ENCODE data around the gene TMEM248. TPM values are rescaled to one million over a fixed set of nuclear protein-coding genes. Genes with fewer than 3 reads are reported as not detected.
A peak's percentile ranks its signal among the peaks of the same experiment; 100 is the strongest.

The TMEM248 gene
- total RNA-seq, 1 experiment from 2014 or later: 83.6 TPM

DNA sequence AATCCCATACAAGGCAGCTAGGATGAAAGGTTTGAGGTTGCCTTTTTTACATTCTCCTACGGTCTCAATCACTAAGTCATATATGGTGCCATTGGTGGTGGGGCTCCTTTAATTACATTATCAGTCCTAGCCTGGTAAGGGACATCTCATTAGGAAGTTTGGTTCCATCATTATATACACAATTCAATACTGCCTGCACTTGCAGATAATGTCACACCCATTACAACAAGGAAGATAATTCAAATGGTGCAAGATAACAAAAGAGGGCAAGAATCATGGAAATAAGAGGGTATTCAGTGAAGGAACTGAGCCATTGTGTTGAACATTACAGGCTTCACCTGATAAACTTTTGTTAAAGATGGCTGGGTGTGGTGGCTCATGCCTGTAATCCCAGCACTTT lies 1.7 kb upstream of the TMEM248 start:
- TF ChIP-seq EZH2 (IDR thresholded peaks at IDR 0.05; ENCODE audit: low read depth): no peak
- TF ChIP-seq, protein P1, sequence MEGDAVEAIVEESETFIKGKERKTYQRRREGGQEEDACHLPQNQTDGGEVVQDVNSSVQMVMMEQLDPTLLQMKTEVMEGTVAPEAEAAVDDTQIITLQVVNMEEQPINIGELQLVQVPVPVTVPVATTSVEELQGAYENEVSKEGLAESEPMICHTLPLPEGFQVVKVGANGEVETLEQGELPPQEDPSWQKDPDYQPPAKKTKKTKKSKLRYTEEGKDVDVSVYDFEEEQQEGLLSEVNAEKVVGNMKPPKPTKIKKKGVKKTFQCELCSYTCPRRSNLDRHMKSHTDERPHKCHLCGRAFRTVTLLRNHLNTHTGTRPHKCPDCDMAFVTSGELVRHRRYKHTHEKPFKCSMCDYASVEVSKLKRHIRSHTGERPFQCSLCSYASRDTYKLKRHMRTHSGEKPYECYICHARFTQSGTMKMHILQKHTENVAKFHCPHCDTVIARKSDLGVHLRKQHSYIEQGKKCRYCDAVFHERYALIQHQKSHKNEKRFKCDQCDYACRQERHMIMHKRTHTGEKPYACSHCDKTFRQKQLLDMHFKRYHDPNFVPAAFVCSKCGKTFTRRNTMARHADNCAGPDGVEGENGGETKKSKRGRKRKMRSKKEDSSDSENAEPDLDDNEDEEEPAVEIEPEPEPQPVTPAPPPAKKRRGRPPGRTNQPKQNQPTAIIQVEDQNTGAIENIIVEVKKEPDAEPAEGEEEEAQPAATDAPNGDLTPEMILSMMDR (conservative IDR thresholded peaks at IDR 0.05): no peak

GRCh38 chr7:66919704-66920103 lies 1.3 kb upstream of the TMEM248 start:
- Histone ChIP-seq H3K9me3 (ENCODE audit: insufficient read depth, low read depth) (no peaks in the 10 kb centered on the region), H4K20me1 (ENCODE audit: insufficient read depth) (peaks cover 15% of the 10 kb centered on the region), H2AFZ (no peak overlapping the region), H3K27me3 (ENCODE audit: insufficient read depth, low read depth) (no peaks in the 10 kb centered on the region), H3K79me2 (ENCODE audit: low read depth) (peaks cover 47% of the 10 kb centered on the region), H3K27ac (no peak overlapping the region), H3F3A (ENCODE audit: insufficient read depth, low read depth) (no peaks in the 10 kb centered on the region; the same call in 1 of the 2 replicates), H3K4me2 (peak overlapping the region; percentile 88), H3K9me2 (ENCODE audit: insufficient read depth) (no peaks in the 10 kb centered on the region), H3K4me1 (replicated peaks; ENCODE audit: insufficient read depth) (peaks cover 17% of the 10 kb centered on the region), H3K4me3 (peak overlapping the region; percentile 82; the same call in 1 of the 2 replicates), H3K36me3 (ENCODE audit: low read depth) (peaks cover 5% of the 10 kb centered on the region; the same call in 1 of the 2 replicates)
- ChIA-PET CTCF (no interaction called here), POLR2A (ENCODE audit: unreplicated experiment) (no interaction called here)
- TF ChIP-seq EZH2 (IDR thresholded peaks at IDR 0.05; ENCODE audit: low read depth): no peak
- TF ChIP-seq, protein P1 (conservative IDR thresholded peaks at IDR 0.05): no peak
- intact Hi-C loops (cut with micrococcal nuclease; ENCODE audit: unreplicated experiment): loop anchor here (10.0 kb wide), 1 partner anchor 75 kb away; the partner anchor contains the start of genes SBDS and TYW1
- no TSS peak for BruUV-seq (replicated peaks)
- DNase-seq: no peak

More for the DNA sequence above, 1.7 kb upstream of the TMEM248 start:
- Histone ChIP-seq H3K27me3 (ENCODE audit: insufficient read depth, low read depth) (no peaks in the 10 kb centered on the region), H2AFZ (no peak overlapping the region), H4K20me1 (ENCODE audit: insufficient read depth) (peaks cover 15% of the 10 kb centered on the region), H3K79me2 (ENCODE audit: low read depth) (peaks cover 43% of the 10 kb centered on the region), H3K27ac (no peak overlapping the region), H3K4me2 (no peak overlapping the region), H3F3A (ENCODE audit: insufficient read depth, low read depth) (no peaks in the 10 kb centered on the region; the same call in 1 of the 2 replicates), H3K4me3 (no peak overlapping the region), H3K9me3 (ENCODE audit: insufficient read depth, low read depth) (no peaks in the 10 kb centered on the region), H3K9me2 (ENCODE audit: insufficient read depth) (no peaks in the 10 kb centered on the region), H3K4me1 (replicated peaks; ENCODE audit: insufficient read depth) (peaks cover 17% of the 10 kb centered on the region), H3K36me3 (ENCODE audit: low read depth) (peaks cover 5% of the 10 kb centered on the region; the same call in 1 of the 2 replicates)
- no TSS peak for BruUV-seq (replicated peaks)
- ChIA-PET POLR2A (ENCODE audit: unreplicated experiment) (no interaction called here), CTCF (no interaction called here)
- intact Hi-C loops (cut with micrococcal nuclease; ENCODE audit: unreplicated experiment): no loop called here
- DNase-seq: no peak

DNA sequence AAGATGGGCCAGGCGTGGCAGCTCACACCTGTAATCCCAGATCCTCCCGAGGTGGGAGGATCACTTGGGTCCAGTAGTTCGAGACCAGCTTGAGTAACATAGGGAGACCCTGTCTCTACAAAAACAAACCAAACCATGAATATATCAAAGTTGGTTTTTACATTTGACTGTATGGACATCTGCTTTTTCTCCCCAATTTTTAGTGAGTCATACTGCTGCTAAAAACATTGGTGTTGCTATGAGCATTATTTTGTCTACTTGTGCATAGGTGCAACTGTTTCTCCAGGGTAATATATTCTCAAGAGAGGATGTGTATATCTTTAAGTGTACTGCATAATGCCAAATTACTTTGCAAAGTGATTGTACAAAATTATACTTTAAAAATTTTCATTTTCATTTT lies 769 bp upstream of the TMEM248 start:
- H3K9me3 ChIP-seq (ENCODE audit: insufficient read depth, low read depth): no peaks in the 10 kb centered on the region
- peaks cover 19% of the 10 kb centered on the region for H4K20me1 ChIP-seq (ENCODE audit: insufficient read depth)
- H3K9me2 ChIP-seq (ENCODE audit: insufficient read depth): no peaks in the 10 kb centered on the region
- no peak overlapping the region for H3K27ac ChIP-seq
- H3K27me3 ChIP-seq (ENCODE audit: insufficient read depth, low read depth): no peaks in the 10 kb centered on the region
- peaks cover 5% of the 10 kb centered on the region; the same call in 1 of the 2 replicates for H3K36me3 ChIP-seq (ENCODE audit: low read depth)
- TF ChIP-seq, protein P1 (conservative IDR thresholded peaks at IDR 0.05): no peak
- no peak for TF ChIP-seq EZH2 (IDR thresholded peaks at IDR 0.05; ENCODE audit: low read depth)
- peak overlapping the region; percentile 65; the same call in 1 of the 2 replicates for H2AFZ ChIP-seq
- BruUV-seq (replicated peaks): no TSS peak
- ChIA-PET POLR2A (ENCODE audit: unreplicated experiment) (interaction anchor here (0.6 kb wide), 2 partner anchors 760 to 806 kb away, joined by 5 read pairs; partner anchors contain the start of gene CRCP), CTCF (interaction anchor here (0.7 kb wide), 1 partner anchor 999 kb away, joined by 4 read pairs; no protein-coding TSS in a partner anchor)
- intact Hi-C loops (cut with micrococcal nuclease; ENCODE audit: unreplicated experiment): loop anchor here (10.0 kb wide), 1 partner anchor 75 kb away; the partner anchor contains the start of genes SBDS and TYW1
- peak overlapping the region; percentile 82 for H3K4me3 ChIP-seq
- H3K79me2 ChIP-seq (ENCODE audit: low read depth): peaks cover 52% of the 10 kb centered on the region
- peaks cover 17% of the 10 kb centered on the region for H3K4me1 ChIP-seq (replicated peaks; ENCODE audit: insufficient read depth)
- no peaks in the 10 kb centered on the region; the same call in 1 of the 2 replicates for H3F3A ChIP-seq (ENCODE audit: insufficient read depth, low read depth)
- DNase-seq: no peak
- peak overlapping the region; percentile 88 for H3K4me2 ChIP-seq
